ENCODE data around the gene BTBD2.

BTBD2 gene

GRCh38 chr19:2050349-2050990 lies 35.0 kb upstream of the BTBD2 start:
- no peak for FAIRE-seq

DNA sequence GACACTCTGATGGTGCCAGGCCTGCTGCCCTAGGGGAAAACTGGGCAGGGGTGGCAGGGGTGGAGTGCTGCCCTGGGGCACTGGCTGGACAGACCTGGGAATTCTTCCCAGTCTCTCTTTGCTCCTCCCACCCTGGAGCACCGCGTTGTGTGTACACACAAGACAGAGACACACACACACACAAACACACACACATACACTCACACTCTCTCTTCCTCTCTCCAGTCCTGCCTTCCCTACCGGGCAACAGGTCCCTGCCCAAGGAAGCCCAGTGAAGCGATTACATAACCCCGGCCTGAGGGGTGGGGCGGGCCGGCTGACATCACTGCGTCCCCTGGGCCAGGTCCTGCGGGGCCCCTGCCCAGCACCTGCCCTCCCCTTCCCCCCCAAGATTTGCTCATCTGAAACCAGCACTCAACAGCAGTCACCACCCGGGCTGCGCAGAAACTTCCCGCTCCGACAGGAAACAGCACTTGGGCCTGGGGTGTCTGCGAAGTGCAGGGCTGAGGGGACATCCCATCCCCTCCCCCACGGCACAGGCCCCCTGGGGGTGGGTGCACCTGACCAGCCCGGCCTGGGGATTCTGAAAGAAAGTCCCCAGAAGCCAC lies 34.3 kb upstream of the BTBD2 start:
- FAIRE-seq, result no peak

- FAIRE-seq, result no peak
Observed at GRCh38 chr19:2048959-2049740, 33.6 kb upstream of the BTBD2 start.

DNA sequence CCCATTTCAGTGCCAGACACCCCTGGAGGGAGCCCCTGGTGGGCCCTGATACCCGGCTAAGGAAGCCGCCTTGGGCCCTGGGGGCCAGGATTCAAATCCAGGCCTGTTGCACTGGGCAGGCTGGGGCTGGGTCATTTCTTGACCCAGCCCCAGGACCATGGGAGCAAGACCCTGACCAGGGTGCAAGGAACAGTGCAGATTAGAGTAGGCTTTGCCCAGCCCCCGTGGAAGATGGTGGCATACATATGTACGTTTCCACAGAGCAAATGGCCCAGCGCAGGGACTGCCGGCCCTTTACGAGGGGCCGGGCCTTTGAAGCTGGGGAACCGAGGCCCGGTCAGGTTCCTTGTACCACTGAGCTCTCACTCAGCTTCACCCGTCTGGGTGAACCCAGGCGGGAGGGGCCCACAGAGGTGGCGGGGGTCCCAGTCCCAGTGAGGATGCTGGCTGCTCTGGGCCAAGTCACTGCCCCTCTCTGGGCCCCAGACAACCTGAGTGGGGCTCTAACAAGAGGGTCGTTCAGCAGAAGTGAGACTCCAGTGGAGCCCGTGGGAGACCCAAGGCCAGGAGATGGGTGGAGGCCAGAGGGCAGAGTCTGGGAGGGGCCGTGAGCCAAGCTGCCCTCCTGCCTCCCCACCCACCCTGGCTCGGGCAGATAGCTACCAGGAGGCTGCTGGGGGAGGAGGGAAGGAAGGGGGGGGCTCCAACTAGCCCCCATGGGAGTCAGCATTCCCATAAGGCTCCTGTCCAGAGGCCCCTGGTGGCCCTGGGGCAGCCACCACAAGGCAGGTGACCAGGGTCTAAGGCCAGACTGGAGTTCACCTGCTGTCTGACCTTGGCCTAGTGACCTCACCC lies 32.8 kb upstream of the BTBD2 start:
- FAIRE-seq, result no peak

DNA sequence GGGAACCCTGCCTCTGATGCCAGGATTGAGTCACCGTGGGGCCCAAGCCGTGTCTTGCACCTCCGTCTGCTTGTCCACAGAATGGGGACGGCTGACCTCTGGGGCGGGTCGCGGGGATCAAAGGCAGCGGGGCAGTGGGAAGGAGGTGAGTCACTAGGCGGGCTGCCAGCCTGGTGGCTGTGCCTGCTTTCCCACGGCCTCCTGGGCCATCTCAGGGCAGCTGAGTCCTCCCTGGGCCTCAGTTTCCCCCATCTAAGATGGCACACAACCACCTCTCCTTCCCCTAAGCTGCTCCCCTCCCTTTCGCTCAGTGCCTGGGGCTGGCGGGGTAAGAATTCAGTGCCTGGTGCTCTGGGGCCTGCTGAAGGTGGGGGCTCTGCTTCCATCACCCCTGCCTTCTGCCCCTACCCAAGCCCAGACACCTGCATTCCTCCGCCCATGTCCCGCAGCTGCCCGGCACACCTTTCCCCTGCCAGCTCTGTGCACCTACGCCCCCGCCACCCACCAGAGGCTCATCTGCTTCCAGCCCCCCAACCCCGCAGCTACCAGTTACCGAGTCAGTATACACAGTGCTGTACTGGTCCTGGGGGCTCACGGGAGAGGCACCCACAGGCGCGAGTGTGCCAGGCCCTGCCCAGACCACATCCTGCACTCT lies 32.1 kb upstream of the BTBD2 start:
- FAIRE-seq, result no peak

GRCh38 chr19:2047076-2047448 lies 31.5 kb upstream of the BTBD2 start:
- no peak for FAIRE-seq

- no peak for FAIRE-seq
Observed at GRCh38 chr19:2046046-2046907, 30.8 kb upstream of the BTBD2 start.

GRCh38 chr19:2045501-2046045 lies 30.1 kb upstream of the BTBD2 start:
- FAIRE-seq, result no peak

DNA sequence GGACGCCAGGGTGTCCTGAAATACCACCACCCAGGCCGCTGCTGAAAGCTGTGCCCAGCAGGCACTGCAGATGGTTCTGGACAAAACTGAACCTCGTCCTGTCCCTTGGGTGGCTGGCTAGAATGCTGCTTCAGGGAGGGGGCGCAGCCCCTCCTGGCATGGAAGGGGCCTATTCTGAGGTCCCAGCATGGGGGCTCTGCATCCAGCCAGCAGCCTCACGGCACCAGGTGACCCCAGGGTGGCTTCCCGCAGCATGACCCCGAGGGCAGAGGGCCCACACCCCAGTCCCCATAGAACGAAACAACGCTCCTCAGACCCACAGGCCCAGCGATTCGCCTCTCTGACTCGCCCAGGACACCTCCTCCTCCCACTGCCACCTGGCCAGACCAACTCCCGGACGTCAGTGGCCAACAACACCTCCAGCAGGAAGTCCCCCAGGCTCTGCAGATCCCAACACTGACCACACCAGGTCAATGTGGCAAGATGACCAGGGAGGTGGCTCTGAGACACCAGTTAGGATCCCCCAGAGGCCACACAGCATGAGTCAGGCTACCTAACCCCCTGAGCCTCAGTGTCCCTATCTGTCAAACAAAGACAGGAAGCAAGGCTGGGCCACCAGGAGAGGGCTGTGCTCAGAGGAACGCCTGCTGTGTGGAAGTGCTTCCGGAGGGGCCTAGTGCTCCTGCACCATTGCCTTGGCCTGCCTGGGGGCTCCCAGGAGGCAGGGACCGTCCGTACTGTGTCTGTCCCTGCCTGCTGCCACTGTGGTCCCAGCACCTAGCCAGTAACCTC lies 29.4 kb upstream of the BTBD2 start:
- FAIRE-seq, result no peak

DNA sequence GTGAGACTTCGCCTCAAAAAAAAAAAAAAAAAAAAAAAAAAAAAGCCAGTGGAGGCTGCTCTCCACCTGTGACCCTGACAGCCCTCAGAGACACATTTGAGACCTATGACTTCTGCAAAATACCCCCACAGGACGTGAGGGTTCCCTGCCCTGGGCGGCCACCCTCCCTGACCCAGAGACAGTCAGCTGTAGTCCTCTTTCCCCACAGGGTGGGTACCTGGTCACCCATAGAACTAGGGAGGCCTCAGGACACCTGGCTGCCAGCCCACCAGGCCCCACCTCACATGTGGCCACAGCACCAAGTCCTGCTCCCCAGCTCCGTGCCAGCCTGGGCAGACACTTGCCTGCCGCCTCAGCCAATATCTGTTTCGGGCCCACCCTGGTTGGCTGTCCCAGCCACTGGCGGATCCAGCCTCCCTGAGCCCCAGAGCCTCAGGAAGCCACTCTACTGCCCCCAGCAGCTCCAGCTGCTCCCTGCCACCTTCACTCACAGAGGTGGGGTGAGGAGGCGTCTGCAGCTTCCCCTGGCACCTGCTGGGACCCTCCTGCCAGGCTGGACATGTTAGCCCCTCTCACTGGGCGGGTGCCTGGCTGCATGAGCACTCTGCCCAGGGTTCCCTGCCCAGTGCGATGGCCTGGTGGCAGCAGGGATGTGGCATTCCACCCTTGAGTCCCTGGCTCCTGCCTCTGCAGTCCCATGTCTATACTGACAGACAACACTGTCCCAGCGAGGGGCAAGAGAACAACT lies 28.6 kb upstream of the BTBD2 start:
- FAIRE-seq, result no peak

DNA sequence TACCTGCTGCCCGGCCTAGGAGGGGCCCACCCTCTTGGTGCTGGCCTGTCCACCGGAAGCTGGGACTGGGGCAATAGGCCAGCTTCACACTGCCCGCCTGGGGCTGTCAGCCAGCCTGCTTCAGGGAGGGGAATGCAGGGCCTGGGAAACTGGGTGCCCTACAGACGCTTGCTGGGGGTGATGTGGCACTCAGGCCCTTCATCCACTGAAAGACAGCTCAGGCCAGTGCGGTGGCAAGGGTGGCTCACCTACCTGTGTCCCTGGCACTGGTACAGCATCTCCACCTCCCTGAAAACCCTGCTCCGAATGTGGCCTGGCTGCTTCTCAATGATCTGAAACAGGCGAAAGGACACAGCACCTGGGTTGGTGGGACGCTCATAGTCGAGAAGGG lies 27.7 kb upstream of the BTBD2 start:
- no peak for FAIRE-seq

DNA sequence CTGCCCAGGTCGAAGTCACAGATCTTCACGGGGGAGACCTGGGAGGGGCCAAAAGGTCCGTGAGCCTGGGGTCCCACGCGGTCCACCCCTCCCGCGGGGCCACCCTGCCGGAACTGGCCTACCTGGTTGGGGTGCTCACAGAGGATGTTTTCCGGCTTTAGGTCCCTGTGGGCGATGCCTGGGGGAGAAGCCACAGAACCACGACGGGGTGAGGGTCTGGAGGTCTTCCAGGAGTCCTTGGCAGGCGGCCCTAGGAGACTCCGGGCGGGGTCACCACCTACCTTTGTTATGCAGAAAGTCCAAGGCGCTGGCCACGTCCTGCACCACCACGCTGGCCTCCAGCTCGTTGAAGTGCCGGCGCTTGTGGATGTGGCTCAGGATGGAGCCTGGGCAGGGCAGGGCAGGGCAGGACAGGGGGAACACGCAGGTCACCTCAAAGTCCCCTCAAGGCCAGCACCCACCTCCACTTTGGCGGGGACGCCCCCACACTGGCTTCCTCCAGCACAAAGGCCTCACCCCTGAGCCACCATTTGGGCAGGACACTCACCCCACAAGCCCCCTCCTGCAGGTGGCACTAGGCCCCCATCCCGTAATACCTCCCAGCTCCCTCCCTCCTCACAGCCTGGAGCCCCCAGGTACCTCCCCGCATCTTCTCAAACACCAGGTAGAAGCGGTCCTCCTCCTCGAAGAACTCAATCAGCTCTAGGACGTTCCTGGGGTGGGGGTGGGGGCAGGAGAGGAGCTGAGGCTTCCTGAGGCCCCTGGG lies 27.2 kb upstream of the BTBD2 start:
- no peak for FAIRE-seq

DNA sequence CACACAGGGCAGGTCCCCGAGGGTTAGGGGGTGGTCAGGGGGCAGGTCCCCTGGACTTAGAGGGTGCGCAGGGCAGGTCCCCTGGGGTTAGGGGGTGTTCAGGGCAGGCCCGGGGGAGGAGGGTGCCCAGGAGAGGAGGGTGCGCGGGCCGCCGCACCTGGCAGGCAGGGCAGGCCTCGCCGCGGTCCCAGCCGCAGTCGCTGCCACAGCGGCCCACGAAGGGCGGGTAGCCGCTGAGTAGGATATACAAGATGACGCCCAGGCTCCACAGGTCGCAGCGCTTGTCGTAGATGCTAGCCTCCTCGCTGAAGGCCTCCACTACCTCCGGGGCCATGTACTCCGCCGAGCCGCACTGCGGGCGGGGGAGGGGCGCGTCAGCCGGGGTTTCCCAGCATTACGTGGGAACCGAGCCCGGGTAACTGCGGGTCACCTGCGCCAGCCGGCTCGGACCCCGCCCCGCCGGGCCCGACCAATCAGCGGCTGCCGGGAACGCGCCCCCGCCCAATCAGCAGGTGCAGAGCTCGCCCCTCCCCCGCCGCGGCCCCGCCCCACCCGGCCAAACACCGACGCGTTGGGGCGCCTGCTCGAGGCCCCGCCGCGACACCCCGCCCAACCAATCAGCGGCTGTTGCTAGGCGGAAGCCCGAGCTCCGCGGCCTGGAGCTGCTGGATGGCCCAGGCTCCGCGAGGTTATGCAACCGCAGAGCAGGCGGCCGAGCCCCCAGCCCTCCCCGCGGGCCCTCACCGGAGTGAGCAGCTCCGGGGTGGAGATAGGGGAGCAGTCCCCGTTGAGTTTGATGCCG lies 26.4 kb upstream of the BTBD2 start:
- no peak for FAIRE-seq

DNA sequence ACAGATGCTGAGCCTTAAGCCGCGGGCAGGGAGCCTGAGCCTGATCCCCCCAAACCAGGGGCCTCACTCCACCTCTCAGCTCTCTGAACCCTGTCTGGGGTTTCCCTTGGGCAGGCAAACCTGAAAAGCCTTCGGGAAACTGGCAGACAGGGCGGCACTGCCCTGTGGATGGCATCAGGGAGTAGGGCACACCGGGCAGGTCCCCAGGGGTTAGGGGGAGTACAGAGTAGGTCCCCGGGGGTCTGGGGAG lies 25.8 kb upstream of the BTBD2 start:
- FAIRE-seq, result no peak

DNA sequence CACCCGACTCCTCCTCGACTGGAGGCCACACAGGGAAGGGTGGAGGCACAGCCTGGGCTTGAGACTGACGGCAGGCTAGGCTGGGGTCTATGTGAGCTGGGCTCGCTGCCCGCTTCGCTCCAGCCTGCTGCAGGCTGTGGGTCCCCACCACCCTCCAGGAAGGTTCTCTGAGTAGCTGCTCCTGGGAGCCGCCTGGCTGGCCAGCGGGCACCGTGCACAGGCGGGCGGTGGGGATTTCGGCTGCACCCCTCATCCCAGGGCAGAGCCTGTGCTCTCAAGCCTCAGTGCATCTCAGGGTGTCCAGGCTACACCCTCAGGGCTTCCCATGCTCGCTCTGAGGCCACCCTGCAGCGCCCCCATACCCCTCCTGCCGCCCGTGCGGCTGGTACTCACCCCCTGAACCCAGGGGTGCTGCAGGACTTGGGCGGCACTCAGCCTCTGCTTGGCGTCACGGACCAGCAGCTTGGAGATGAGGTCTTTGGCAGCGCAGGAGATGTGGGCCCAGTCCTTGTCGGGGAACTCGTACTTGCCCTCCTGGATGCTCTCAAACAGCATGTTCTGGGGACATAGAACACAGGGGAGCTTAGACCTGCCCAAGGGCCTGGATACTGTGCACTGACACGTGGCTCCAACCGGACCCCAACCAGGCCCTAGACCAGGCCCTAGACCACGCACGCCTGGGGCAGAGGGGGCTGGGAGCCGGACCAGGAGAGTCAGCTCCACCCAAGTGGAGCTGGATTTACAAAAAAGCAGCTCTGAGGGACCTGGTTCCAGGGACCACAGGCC lies 25.3 kb upstream of the BTBD2 start:
- no peak for FAIRE-seq

GRCh38 chr19:2039959-2040646 lies 24.6 kb upstream of the BTBD2 start:
- no peak for FAIRE-seq

All from A204.1 (cell line).